Measurements from ENCODE around the gene CYP3A7.
"Not testable (repeated sequence)": the region's sequence is repeated elsewhere in the genome, so short reads cannot be mapped to it uniquely, and the experiment has no call there.

Gene CYP3A7

GRCh38 chr7:99772565-99772964 is 37.6 kb upstream of the CYP3A7 start:
- TF ChIP-seq CTCF (conservative IDR thresholded peaks at IDR 0.05; ENCODE audit: low read length) = no peak
- DNase-seq (ENCODE audit: low read depth) = no peak
- H3K4me3 ChIP-seq (ENCODE audit: low read length) = no peak overlapping the region

- H3K4me3 ChIP-seq (ENCODE audit: low read length); DNase-seq (ENCODE audit: low read depth): not testable (repeated sequence)
Observed at GRCh38 chr7:99769494-99769893, 34.5 kb upstream of the CYP3A7 start.

GRCh38 chr7:99768471-99768870 is 33.5 kb upstream of the CYP3A7 start:
- no peak for DNase-seq (ENCODE audit: low read depth)
- H3K4me3 ChIP-seq (ENCODE audit: low read length) = no peak overlapping the region
- no peak for TF ChIP-seq CTCF (conservative IDR thresholded peaks at IDR 0.05; ENCODE audit: low read length)

GRCh38 chr7:99767662-99768061 is 32.7 kb upstream of the CYP3A7 start:
- DNase-seq (ENCODE audit: low read depth) = no peak
- no peak overlapping the region for H3K4me3 ChIP-seq (ENCODE audit: low read length)
- TF ChIP-seq CTCF (conservative IDR thresholded peaks at IDR 0.05; ENCODE audit: low read length) = no peak

GRCh38 chr7:99766484-99767099 is 31.6 kb upstream of the CYP3A7 start:
- DNase-seq (ENCODE audit: low read depth) = no peak
- no peak overlapping the region for H3K4me3 ChIP-seq (ENCODE audit: low read length)
- TF ChIP-seq CTCF (conservative IDR thresholded peaks at IDR 0.05; ENCODE audit: low read length) = no peak

- DNase-seq (ENCODE audit: low read depth) = no peak
- no peak for TF ChIP-seq CTCF (conservative IDR thresholded peaks at IDR 0.05; ENCODE audit: low read length)
- no peak overlapping the region for H3K4me3 ChIP-seq (ENCODE audit: low read length)
Observed at GRCh38 chr7:99764478-99764877, 29.5 kb upstream of the CYP3A7 start.

GRCh38 chr7:99762680-99763327 is 27.8 kb upstream of the CYP3A7 start:
- peak; percentile 25 for DNase-seq (ENCODE audit: low read depth)
- H3K4me3 ChIP-seq (ENCODE audit: low read length) = no peak overlapping the region
- TF ChIP-seq CTCF (conservative IDR thresholded peaks at IDR 0.05; ENCODE audit: low read length) = no peak

All from AG10803 (cell line).